ENCODE results near the gene NOTCH3.

- TF ChIP-seq CTCF (conservative IDR thresholded peaks at IDR 0.05 in 1 of 2, IDR thresholded peaks at IDR 0.05 in 1 of 2; ENCODE audit: low read depth in 1 of 2, low read length in 2 of 2) (no peak), EZH2 (IDR thresholded peaks at IDR 0.05; ENCODE audit: low read length, missing control alignments) (no peak)
These were observed 70.8 kb downstream of the NOTCH3 start for GRCh38 chr19:15129856-15130585.
